ENCODE measurements around the gene CCDC192.
"Not testable (repeated sequence)": the region's sequence is repeated elsewhere in the genome, so short reads cannot be mapped to it uniquely, and the experiment has no call there.

Gene CCDC192

GRCh38 chr5:127702926-127703561, at the start of gene CCDC192:
Gene CCDC192, plus strand, starts transcription at chr5:127703391. Its CDS starts 55 bp downstream, at chr5:127703446.
- FAIRE-seq, result no peak

GRCh38 chr5:127656825-127657224, 46.4 kb upstream of the CCDC192 start:
- no peak for FAIRE-seq

GRCh38 chr5:127660047-127660733, 43.0 kb upstream of the CCDC192 start:
- FAIRE-seq, result no peak

- no peak for FAIRE-seq
Observed at GRCh38 chr5:127664093-127664492, 39.1 kb upstream of the CCDC192 start.

- no peak for FAIRE-seq
Observed at GRCh38 chr5:127665641-127666040, 37.5 kb upstream of the CCDC192 start.

GRCh38 chr5:127666043-127666716, 37.0 kb upstream of the CCDC192 start:
- FAIRE-seq, result no peak

GRCh38 chr5:127667926-127668325, 35.3 kb upstream of the CCDC192 start:
- FAIRE-seq, result no peak

- no peak for FAIRE-seq
Observed at GRCh38 chr5:127671218-127671617, 32.0 kb upstream of the CCDC192 start.

GRCh38 chr5:127673117-127673800, 29.9 kb upstream of the CCDC192 start:
- no peak for FAIRE-seq

- not testable (repeated sequence) for FAIRE-seq
Observed at GRCh38 chr5:127676951-127677350, 26.2 kb upstream of the CCDC192 start.

GRCh38 chr5:127679691-127680330, 23.4 kb upstream of the CCDC192 start:
- not testable (repeated sequence) for FAIRE-seq

- FAIRE-seq, result no peak
Observed at GRCh38 chr5:127680595-127680994, 22.6 kb upstream of the CCDC192 start.

GRCh38 chr5:127683008-127683407, 20.2 kb upstream of the CCDC192 start:
- no peak for FAIRE-seq

- no peak for FAIRE-seq
Observed at GRCh38 chr5:127684726-127685467, 18.3 kb upstream of the CCDC192 start.

GRCh38 chr5:127685662-127686061, 17.5 kb upstream of the CCDC192 start:
- no peak for FAIRE-seq

GRCh38 chr5:127686424-127686823, 16.8 kb upstream of the CCDC192 start:
- FAIRE-seq, result no peak

GRCh38 chr5:127694518-127695171, 8.5 kb upstream of the CCDC192 start:
- no peak for FAIRE-seq

GRCh38 chr5:127695346-127695745, 7.8 kb upstream of the CCDC192 start:
- no peak for FAIRE-seq

- no peak for FAIRE-seq
Observed at GRCh38 chr5:127696683-127697082, 6.5 kb upstream of the CCDC192 start.

GRCh38 chr5:127697894-127698600, 5.1 kb upstream of the CCDC192 start:
- FAIRE-seq, result no peak

- FAIRE-seq, result no peak
Observed at GRCh38 chr5:127699416-127699815, 3.8 kb upstream of the CCDC192 start.

Measured in colon (tissue), 2 donors.